HG02642 (cell line): ENCODE measurements around the gene CCL5.
"Not testable (repeated sequence)": the region's sequence is repeated elsewhere in the genome, so short reads cannot be mapped to it uniquely, and the experiment has no call there.

Source experiments
- ATAC-seq: cut with Tn5 transposase; IDR thresholded peaks from one replicate; pipeline ENCODE4 v1.9.1; 2021; ENCODE audit warnings: mild to moderate bottlenecking; ENCODE audit not compliant: unreplicated experiment, poor library complexity

Gene CCL5

DNA sequence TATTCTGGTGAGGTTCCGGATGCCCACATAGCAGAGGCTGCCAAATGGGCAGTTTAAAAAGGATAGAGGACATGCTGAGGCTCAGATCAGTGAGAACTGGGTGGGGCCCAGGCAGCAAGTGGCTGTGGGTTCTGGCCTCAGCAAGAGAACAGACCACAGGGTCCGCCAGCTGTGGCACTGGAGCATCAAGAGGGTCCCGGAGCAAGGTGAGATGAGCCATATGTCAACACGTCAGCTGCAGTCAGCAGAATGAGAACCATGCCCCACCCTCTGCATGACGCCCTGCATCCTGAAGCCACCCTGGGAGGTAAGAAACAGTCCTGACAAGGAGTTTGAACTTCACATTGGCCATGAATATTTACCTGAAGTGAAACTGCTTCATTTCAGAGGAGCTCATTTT lies 20.1 kb upstream of the CCL5 start:
- no peak for ATAC-seq

DNA sequence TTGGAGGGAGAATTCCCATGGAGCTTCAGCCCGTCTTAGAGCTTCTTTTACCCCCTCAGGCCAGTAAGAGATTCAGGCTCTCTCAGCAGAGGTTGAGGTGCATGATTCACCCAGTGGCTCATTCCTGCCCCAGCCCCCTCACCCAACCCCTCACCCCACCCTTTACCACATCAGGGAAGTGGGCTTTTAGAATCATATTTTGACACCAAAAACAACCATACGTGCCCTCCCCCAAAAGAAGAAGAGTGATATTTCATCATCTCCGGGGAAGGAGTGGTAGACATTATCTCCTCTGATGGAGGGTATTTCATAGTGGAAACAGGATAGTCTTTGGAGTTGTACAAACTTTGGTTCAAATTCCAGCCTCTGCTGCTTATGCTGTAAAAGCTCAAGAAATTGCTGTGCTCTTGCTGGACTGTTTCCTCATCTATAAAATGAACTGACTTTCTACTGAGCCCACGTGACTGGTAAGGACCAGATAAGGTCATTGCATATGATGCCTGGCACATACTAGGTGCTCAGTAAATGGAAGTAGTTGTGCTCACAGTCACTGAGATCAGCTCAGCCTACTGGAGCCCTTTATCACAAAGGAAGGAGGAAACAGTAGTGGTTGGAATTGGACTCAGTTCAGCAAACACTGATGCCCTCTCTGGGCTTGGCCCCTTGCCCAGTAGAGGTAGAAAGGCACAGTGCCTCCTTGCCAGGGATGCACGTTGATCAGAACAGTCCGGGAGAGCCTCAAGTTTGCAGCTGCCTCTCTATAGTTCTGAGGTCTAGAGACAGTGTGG lies 18.3 kb upstream of the CCL5 start:
- ATAC-seq: no peak

- not testable (repeated sequence) for ATAC-seq
Observed at GRCh38 chr17:35897772-35898171, 17.6 kb upstream of the CCL5 start.

DNA sequence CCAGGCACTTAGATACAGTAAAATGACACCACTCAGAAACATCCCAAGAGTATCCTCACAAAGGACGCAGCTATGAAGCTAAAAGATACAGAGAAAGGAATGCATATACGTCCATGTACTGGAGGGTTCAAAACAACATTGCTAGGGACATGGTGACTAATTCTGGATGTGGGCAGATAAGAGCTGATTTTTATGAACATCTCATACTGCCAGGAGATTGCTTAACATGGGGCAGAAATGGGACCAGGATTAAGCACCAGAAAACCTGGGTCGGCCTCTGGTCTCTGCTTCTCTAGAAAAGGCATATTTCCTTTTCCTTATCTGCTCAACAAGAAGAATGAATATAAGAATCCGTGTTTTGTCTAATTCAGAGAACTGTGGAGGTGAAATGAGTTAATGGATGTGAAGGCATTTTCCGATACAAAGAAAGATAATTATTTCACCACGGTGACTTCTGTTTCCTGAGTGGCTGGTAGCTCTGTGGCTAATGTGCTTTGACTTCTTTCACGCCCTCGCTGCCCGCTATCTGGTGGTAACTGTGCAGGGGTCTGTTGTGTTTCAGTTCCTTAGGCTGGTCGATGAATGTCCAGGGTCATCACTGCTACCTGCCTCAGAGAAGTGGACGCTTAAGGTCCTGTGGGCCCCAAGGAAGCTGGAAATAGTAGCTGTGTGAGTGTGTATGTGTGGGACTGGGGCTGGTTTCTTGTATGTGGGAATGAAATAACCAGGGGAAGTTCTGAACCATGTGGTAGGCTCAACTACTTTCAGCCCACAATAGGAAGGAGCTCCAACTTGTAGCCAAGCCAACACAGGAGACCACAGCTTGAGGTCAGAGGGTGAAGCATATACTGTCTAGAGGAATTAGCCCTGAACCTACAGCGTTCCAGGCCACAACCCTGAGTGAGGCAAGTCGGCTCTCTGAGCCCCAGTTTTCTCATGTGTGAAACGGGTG lies 15.8 kb upstream of the CCL5 start:
- no peak for ATAC-seq

DNA sequence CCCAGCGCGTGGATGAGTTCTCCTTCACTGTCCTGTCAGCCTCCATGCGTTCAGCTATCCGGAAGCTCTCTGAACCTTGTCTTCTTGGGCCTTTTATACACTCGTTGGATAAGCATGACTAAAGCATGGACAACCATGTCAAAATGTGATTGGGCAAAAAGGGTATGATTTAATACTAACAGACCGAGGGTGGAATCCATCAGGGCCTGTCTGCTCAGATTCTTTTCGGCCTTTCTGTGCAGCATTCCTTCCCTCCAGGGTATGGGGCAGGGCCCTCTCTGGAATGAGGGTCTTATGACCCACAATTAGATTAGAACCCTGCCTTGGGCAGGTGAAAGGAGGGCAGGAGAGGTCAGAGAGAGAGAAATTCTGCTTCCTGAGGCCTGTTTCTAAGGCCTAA lies 14.0 kb upstream of the CCL5 start:
- ATAC-seq: no peak

GRCh38 chr17:35893751-35894150 lies 13.6 kb upstream of the CCL5 start:
- ATAC-seq: no peak

- no peak for ATAC-seq
Observed at GRCh38 chr17:35892091-35893035, 12.2 kb upstream of the CCL5 start.

- no peak for ATAC-seq
Observed at GRCh38 chr17:35891269-35891668, 11.1 kb upstream of the CCL5 start.

- no peak for ATAC-seq
Observed at GRCh38 chr17:35890774-35891155, 10.6 kb upstream of the CCL5 start.

DNA sequence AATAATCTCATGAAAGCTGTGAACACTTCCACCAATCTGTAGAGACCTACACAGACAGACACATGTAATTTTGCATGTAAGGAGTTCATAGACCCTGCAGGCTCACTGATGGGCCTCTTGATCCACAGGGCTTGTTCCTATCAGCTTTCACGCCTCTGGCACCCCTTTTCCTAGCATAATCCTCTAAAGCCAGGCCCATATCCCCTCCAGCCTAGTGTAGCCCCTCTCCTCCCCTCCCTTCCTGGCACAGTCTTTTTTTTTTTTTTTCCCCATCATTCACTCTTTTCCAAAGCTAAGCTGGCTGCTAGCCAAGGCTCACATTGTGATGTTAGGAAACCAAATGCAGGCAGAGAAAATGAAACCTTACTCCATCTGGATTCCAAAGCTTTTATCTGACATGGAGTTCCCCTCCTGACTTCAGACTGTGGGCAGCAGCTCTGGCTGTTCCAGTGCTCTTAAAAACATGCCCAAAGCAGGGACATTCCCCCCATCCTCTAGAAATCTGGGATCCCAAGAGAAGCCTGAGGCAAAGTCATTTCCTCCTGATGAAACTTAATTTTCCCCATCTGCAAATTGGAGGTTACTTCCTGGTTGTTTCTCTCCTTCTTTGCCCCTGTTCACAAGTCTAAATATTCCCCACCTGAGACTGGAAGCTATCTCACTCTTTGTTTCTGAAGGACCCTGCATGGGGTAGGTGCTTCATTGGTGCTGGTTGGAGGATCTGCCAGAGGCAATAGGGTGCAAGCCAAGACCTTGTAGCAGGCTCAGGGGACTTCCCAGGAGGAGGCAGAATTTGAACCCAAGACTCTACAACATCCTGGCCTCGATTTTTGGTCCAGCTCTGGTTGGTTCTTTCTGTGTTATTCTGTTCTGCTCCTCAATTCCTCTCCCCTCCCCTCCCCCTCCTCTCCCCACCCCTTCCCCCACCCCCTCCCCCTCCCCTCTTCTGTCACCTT lies 9.9 kb upstream of the CCL5 start:
- ATAC-seq: no peak

DNA sequence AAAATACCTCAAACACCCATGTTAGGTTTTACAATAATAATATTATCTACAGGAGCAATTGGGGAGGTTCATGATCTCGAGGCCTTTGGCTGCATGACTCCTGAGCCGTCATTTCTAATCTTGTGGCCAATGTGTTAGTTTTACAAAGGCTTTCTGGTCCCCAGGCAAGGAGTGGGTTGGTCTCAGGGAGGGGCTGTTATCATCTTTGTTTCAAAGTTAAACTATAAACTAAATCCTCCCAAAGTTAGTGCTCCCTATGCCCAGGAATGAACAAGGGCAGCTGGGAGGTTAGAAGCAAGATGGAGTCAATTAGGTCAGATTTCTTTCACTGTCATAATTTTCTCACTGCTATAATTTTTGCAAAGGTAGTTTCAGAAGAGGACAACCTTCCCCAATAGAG lies 9.1 kb upstream of the CCL5 start:
- no peak for ATAC-seq

- ATAC-seq: no peak
Observed at GRCh38 chr17:35878361-35878760, 1.8 kb downstream of the CCL5 start.

- no peak for ATAC-seq
Observed at GRCh38 chr17:35877345-35878029, 2.7 kb downstream of the CCL5 start.

DNA sequence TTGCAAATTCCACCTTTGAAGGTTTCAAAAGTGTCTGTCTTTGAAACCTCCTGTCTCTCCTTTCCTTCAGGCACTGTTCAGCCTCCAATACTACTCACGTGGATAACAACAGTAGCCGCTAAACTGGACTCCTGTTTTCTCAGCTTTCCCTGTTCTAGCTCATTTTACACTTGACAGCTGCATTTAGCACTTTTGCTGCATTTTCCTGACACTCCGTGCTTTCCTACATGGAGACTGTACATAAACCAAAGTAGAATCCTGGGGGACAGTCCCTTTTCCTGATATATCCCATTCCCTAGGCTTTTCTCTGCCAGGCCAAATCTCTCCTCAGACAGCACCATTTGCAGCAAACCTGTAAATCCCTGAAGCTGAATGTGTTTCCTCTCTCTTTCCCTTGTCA lies 3.6 kb downstream of the CCL5 start:
- no peak for ATAC-seq

GRCh38 chr17:35875800-35876139 lies 4.4 kb downstream of the CCL5 start:
- ATAC-seq: no peak

GRCh38 chr17:35875072-35875799 lies 4.9 kb downstream of the CCL5 start:
- no peak for ATAC-seq

DNA sequence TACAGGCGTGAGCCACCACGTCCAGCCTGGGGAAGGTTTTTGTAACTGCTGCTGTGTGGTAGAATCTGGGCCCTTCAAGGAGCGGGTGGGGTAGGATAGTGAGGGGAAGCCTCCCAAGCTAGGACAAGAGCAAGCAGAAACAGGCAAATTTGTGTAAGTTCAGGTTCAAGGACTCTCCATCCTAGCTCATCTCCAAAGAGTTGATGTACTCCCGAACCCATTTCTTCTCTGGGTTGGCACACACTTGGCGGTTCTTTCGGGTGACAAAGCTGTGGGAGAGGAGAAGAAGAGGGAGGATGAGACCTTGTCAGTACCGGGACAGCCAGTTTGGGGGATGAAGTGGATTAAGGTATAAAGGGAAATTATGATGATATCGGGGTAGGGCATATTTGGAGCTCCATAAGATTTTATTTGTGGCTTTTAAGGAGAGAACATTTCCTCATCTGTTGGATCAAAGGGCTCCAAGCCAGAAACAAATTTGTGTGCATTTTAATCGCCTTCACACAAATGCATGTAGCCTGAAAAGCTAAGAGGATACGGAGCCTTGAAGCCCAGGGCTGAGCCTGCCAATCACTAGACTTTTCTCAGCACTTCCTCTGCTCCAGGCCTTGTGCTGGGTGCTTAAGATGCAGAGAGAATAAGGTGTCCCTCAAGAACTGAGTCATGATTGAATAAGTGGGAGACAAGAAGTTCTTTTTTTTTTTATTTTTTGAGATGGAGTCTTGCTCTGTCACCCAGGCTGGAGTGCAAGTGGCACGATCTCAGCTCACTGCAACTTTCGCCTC lies 7.8 kb downstream of the CCL5 start:
- ATAC-seq: no peak
